HuH-7 (cell line): ENCODE data around the gene TRABD.

Experiments
- DNase-seq: peaks from one replicate; pipeline ENCODE4 v3.0.0; 2011; ENCODE audit warnings: low spot score

TRABD gene

GRCh38 chr22:50219800-50220602 is 34.3 kb downstream of the TRABD start:
- no peak for DNase-seq

- no peak for DNase-seq
Observed at GRCh38 chr22:50220603-50221409, 35.1 kb downstream of the TRABD start.

GRCh38 chr22:50221410-50222300 is 35.9 kb downstream of the TRABD start:
- DNase-seq = no peak

- DNase-seq = no peak
Observed at GRCh38 chr22:50222508-50222907, 36.8 kb downstream of the TRABD start.

GRCh38 chr22:50224071-50224470 is 38.4 kb downstream of the TRABD start:
- no peak for DNase-seq

GRCh38 chr22:50225200-50225969 is 39.7 kb downstream of the TRABD start:
- no peak for DNase-seq

GRCh38 chr22:50226063-50226874 is 40.6 kb downstream of the TRABD start:
- no peak for DNase-seq

GRCh38 chr22:50226875-50227165 is 41.1 kb downstream of the TRABD start:
- DNase-seq = no peak

GRCh38 chr22:50227579-50228215 is 42.0 kb downstream of the TRABD start:
- DNase-seq = no peak

GRCh38 chr22:50228366-50228765 is 42.7 kb downstream of the TRABD start:
- no peak for DNase-seq

GRCh38 chr22:50229370-50229769 is 43.7 kb downstream of the TRABD start:
- DNase-seq = no peak

- no peak for DNase-seq
Observed at GRCh38 chr22:50232481-50233151, 46.9 kb downstream of the TRABD start.

- DNase-seq = no peak
Observed at GRCh38 chr22:50233223-50233622, 47.5 kb downstream of the TRABD start.

GRCh38 chr22:50236731-50237409 is 51.2 kb downstream of the TRABD start:
- DNase-seq = peak; percentile 80

- no peak for DNase-seq
Observed at GRCh38 chr22:50238755-50239154, 53.0 kb downstream of the TRABD start.

- no peak for DNase-seq
Observed at GRCh38 chr22:50242406-50242949, 56.8 kb downstream of the TRABD start.

- DNase-seq = no peak
Observed at GRCh38 chr22:50243685-50244419, 58.1 kb downstream of the TRABD start.
